HEK293 (cell line): ENCODE data around the gene RFNG.

Experiments
- CTCF ChIP-seq: fragments of 450-650 bp; formaldehyde crosslinking; IDR thresholded peaks from 2 replicates; pipeline ENCODE4 v1.5.1; 2016; ENCODE audit warnings: missing biosample characterization, missing genetic modification characterization
- ELK4 ChIP-seq: IDR thresholded peaks from 2 replicates; pipeline ENCODE4 v1.6.1; 2011; ENCODE audit warnings: mild to moderate bottlenecking, low read depth, low read length, borderline replicate concordance
- SCRT2 ChIP-seq: fragments of 450-650 bp; formaldehyde crosslinking; IDR thresholded peaks from 2 replicates; pipeline ENCODE4 v1.5.1; 2016; ENCODE audit warnings: missing biosample characterization, missing genetic modification characterization
- SETDB1 ChIP-seq: IDR thresholded peaks from one replicate; pipeline ENCODE4 v1.6.1; 2017; ENCODE audit warnings: mild to moderate bottlenecking, low read length, moderate library complexity, mixed read lengths; ENCODE audit not compliant: insufficient read length
- ZBTB1 ChIP-seq: fragments of 450-650 bp; formaldehyde crosslinking; IDR thresholded peaks from 2 replicates; pipeline ENCODE4 v1.5.1; 2016; ENCODE audit warnings: missing biosample characterization, missing genetic modification characterization
- ZBTB17 ChIP-seq: fragments of 450-650 bp; formaldehyde crosslinking; IDR thresholded peaks from 2 replicates; pipeline ENCODE4 v1.5.1; 2016; ENCODE audit warnings: missing biosample characterization, missing genetic modification characterization
- ZBTB21 ChIP-seq: fragments of 450-650 bp; formaldehyde crosslinking; IDR thresholded peaks from 2 replicates; pipeline ENCODE4 v1.5.1; 2017; ENCODE audit warnings: missing biosample characterization, missing genetic modification characterization
- ZBTB44 ChIP-seq: fragments of 450-650 bp; IDR thresholded peaks from 2 replicates; pipeline ENCODE4 v1.5.1; 2018; ENCODE audit warnings: missing biosample characterization, mild to moderate bottlenecking, missing genetic modification characterization
- ZNF132 ChIP-seq: fragments of 450-650 bp; formaldehyde crosslinking; IDR thresholded peaks from 2 replicates; pipeline ENCODE4 v1.5.1; 2017; ENCODE audit warnings: missing biosample characterization, missing genetic modification characterization, borderline replicate concordance
- ZNF23 ChIP-seq: fragments of 450-650 bp; formaldehyde crosslinking; IDR thresholded peaks from 2 replicates; pipeline ENCODE4 v1.5.1; 2016; ENCODE audit warnings: missing biosample characterization, missing genetic modification characterization, borderline replicate concordance
- ZNF777 ChIP-seq: fragments of 450-650 bp; formaldehyde crosslinking; IDR thresholded peaks from 2 replicates; pipeline ENCODE4 v1.5.1; 2017; ENCODE audit warnings: missing biosample characterization, missing genetic modification characterization, borderline replicate concordance

GRCh38 chr17:82042649-82043048, 9.0 kb downstream of the RFNG start:
- TF ChIP-seq CTCF (tag by site-specific recombination): no peak
- TF ChIP-seq ZNF132 (tag by site-specific recombination): no peak
- no peak for TF ChIP-seq SETDB1
- TF ChIP-seq ZBTB44 (tag by site-specific recombination): no peak
- no peak for TF ChIP-seq ZBTB1 (tag by site-specific recombination)
- TF ChIP-seq ZNF777: no peak
- TF ChIP-seq ZNF23 (tag by site-specific recombination): no peak
- TF ChIP-seq SCRT2 (tag by site-specific recombination): no peak
- no peak for TF ChIP-seq ZBTB21 (tag by site-specific recombination)
- TF ChIP-seq ELK4: no peak
- TF ChIP-seq ZBTB17 (tag by site-specific recombination): no peak
